Activated T-helper 17 cell treated with anti-CD3 and anti-CD28 coated beads, Interleukin-2, amount 50 U/mL, for 72 hours (primary cell): ENCODE results near the gene ABHD8. TPM values are rescaled to one million over a fixed set of nuclear protein-coding genes. Genes with fewer than 3 reads are reported as not detected.
"Not testable (repeated sequence)": the region's sequence is repeated elsewhere in the genome, so short reads cannot be mapped to it uniquely, and the experiment has no call there.

Experiments
- ATAC-seq: fragments of 150-1000 bp; cut with Tn5 transposase; replicated peaks from 2 replicates; pipeline ENCODE4 v1.10.0; 2021; ENCODE audit warnings: mild to moderate bottlenecking, moderate library complexity
- H3K27ac Mint-ChIP-seq: one replicate; pipeline ENCODE4 v1.8.0; 2022; ENCODE audit warnings: mixed read lengths
- H3K27me3 Mint-ChIP-seq: one replicate; pipeline ENCODE4 v1.8.0; 2022; ENCODE audit warnings: mixed read lengths
- H3K36me3 Mint-ChIP-seq: one replicate; pipeline ENCODE4 v1.8.0; 2022; ENCODE audit warnings: low read depth, mild to moderate bottlenecking, mixed read lengths
- H3K4me1 Mint-ChIP-seq: one replicate; pipeline ENCODE4 v1.8.0; 2022; ENCODE audit warnings: mixed read lengths
- H3K4me3 Mint-ChIP-seq: one replicate; pipeline ENCODE4 v1.8.0; 2022; ENCODE audit warnings: mild to moderate bottlenecking, mixed read lengths
- H3K9me3 Mint-ChIP-seq: one replicate; pipeline ENCODE4 v1.8.0; 2022; ENCODE audit warnings: mixed read lengths
- total RNA-seq, 2 donors: library from RNA; stranded (reverse); gene quantifications; one replicate each; pipeline ENCODE4 v1.2.3, GENCODE V29; 2022

The ABHD8 gene
- total RNA-seq, 2 donors from 2014 or later: 8.0 to 8.5 TPM

DNA sequence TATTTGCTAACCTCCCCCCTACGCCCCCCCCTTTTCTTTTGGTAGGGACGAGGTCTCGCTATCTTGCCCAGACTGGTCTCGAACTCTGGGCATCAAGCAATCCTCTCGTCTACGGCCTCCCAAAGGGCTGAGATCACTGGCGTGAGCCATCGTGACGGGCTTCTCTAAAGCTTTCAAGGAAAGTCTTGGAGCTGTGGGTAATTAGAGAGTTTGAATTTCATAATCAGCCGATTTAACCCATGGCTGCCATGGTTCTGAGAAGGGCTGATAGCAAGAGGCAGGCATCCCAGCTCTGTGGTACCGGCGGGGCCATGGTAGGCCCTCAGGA lies 679 bp upstream of the ABHD8 start:
- no peaks in the 10 kb centered on the region for H3K9me3 Mint-ChIP-seq
- peak overlapping the region; percentile 71 for H3K27ac Mint-ChIP-seq
- no peak for ATAC-seq
- H3K4me3 Mint-ChIP-seq: peak overlapping the region; percentile 73
- no peaks in the 10 kb centered on the region for H3K36me3 Mint-ChIP-seq
- no peaks in the 10 kb centered on the region for H3K27me3 Mint-ChIP-seq
- H3K4me1 Mint-ChIP-seq: peaks cover 5% of the 10 kb centered on the region

GRCh38 chr19:17302391-17303166 lies 646 bp downstream of the ABHD8 start:
- no peak for ATAC-seq
- H3K9me3 Mint-ChIP-seq: no peaks in the 10 kb centered on the region
- H3K27me3 Mint-ChIP-seq: no peaks in the 10 kb centered on the region
- H3K27ac Mint-ChIP-seq: no peak overlapping the region
- peak overlapping the region; percentile 73 for H3K4me3 Mint-ChIP-seq
- no peaks in the 10 kb centered on the region for H3K36me3 Mint-ChIP-seq
- H3K4me1 Mint-ChIP-seq: peaks cover under 1% of the 10 kb centered on the region

- Mint-ChIP-seq H3K4me3 (peak overlapping the region; percentile 73), H3K36me3 (peaks cover 5% of the 10 kb centered on the region), H3K27ac (no peak overlapping the region), H3K4me1 (no peaks in the 10 kb centered on the region), H3K9me3 (no peaks in the 10 kb centered on the region), H3K27me3 (no peaks in the 10 kb centered on the region)
- no peak for ATAC-seq
These were observed 2.1 kb downstream of the ABHD8 start for GRCh38 chr19:17300992-17301619.

- no peak for ATAC-seq
- peaks cover 5% of the 10 kb centered on the region for H3K36me3 Mint-ChIP-seq
- no peaks in the 10 kb centered on the region for H3K4me1 Mint-ChIP-seq
- H3K9me3 Mint-ChIP-seq: no peaks in the 10 kb centered on the region
- no peaks in the 10 kb centered on the region for H3K27me3 Mint-ChIP-seq
- H3K4me3 Mint-ChIP-seq: no peak overlapping the region
- H3K27ac Mint-ChIP-seq: no peak overlapping the region
These were observed 6.2 kb downstream of the ABHD8 start for GRCh38 chr19:17296976-17297375.

- Mint-ChIP-seq H3K4me3 (no peak overlapping the region), H3K27me3 (no peaks in the 10 kb centered on the region), H3K27ac (peak overlapping the region; percentile 76), H3K9me3 (no peaks in the 10 kb centered on the region), H3K36me3 (peaks cover 5% of the 10 kb centered on the region), H3K4me1 (no peaks in the 10 kb centered on the region)
- peak; percentile 43 for ATAC-seq
These were observed 7.0 kb downstream of the ABHD8 start for GRCh38 chr19:17296273-17296672.

GRCh38 chr19:17295551-17295950 lies 7.7 kb downstream of the ABHD8 start:
- H3K27ac Mint-ChIP-seq, H3K9me3 Mint-ChIP-seq, H3K4me1 Mint-ChIP-seq, H3K27me3 Mint-ChIP-seq, H3K4me3 Mint-ChIP-seq, ATAC-seq, H3K36me3 Mint-ChIP-seq: not testable (repeated sequence)

DNA sequence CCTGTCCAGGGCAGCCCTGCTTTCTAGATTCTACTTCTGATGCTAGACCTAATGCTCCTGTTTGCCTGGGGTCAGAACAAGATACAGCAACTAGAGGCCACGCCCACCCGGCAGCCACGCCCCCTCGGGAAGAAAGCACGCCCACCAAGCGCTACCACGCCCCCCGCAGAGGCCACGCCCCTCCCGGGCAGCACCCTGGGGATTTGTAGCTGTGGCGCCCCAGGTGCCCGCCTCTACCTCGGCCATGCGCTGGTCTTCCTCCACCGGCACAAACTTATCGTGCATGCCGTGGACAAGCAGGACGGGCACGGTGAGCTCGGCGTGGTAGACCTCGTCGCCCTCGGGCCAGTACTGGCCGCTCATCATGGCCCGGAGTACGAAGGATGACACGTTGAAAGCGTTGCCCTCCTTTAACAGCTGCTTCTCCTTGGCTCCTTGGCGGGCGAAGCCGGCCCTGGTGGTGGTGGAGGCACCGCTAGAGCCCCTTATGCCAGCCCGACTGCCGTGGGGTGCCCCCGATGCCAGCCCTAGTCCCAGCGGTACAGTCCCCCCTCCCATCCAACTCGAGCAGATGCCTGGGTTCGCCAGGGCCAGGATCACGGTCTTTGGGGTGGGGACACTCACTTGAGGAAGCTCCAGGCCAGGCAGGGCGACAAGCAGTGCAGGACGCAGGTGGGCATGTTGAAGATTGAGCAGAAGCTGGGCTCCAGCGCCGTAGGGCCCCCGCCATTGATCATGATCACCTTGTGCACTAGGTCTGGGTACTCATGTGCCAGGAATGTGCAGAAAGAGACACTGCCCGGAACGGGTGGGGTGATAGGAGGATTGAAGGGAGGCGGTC lies 9.0 kb downstream of the ABHD8 start:
- H3K9me3 Mint-ChIP-seq: no peaks in the 10 kb centered on the region
- no peak overlapping the region for H3K27ac Mint-ChIP-seq
- no peaks in the 10 kb centered on the region for H3K4me1 Mint-ChIP-seq
- no peaks in the 10 kb centered on the region for H3K27me3 Mint-ChIP-seq
- no peak overlapping the region for H3K4me3 Mint-ChIP-seq
- peaks cover 5% of the 10 kb centered on the region for H3K36me3 Mint-ChIP-seq
- no peak for ATAC-seq

DNA sequence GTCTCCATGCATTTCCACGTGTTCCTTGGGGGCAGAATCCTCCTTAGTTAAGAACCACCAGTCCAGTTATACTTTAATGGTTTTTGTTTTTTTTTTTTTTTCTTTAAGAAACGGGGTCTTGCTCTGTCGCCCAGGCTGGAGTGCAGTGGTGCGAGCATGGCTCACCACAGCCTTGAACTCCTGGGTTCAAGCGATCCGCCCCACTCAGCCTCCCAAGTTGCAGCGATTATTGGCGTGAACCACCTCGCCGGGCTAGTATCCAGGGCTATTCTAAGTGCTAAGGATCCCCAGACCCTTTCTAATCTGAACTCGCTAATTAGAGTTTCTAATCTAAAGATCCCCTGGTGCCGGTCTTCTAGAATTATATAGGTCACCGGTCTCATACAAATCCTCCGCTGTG lies 9.6 kb downstream of the ABHD8 start:
- no peak overlapping the region for H3K27ac Mint-ChIP-seq
- no peaks in the 10 kb centered on the region for H3K9me3 Mint-ChIP-seq
- no peaks in the 10 kb centered on the region for H3K4me1 Mint-ChIP-seq
- H3K4me3 Mint-ChIP-seq: no peak overlapping the region
- H3K36me3 Mint-ChIP-seq: peaks cover 5% of the 10 kb centered on the region
- H3K27me3 Mint-ChIP-seq: no peaks in the 10 kb centered on the region
- ATAC-seq: no peak

DNA sequence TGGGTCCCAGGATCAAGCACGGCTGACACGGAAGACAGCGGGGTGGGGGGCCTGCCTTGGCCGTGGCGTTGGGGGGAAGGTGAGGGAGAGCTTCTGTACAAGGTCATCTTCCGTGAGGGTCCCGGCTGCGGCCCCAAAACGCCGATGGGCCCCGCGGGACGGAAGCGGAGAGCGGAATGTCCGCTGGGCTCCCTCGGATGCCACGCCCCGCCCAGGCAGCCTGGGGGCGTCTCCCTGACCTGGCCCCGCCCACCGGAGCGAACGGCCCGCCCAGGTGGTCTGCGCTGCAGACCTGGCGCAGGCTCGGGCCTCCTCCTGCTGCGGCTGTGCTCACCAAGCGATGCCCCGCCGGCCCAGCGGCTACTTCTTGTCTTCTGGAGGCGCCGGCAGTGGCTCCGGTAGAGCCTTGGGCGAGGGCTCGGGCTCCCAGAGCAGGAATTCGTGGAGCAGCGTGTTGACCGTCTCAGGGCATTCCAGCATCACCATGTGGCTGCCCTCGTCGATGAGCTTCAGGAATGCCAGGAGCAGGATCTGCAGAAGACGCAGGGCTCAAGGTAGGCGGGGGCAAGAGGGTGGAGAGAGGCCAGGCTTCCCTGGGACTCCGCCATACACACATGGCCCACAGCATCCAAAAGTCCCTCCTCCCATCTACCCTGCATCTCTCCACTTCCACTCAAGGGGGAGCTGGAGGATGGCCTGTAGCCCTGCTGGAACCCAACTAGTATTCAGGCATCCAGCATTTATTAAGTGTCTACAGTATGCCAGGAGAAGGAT lies 10.7 kb downstream of the ABHD8 start:
- peak; percentile 96 for ATAC-seq
- Mint-ChIP-seq H3K4me3 (peak overlapping the region; percentile 84), H3K9me3 (no peaks in the 10 kb centered on the region), H3K27me3 (no peaks in the 10 kb centered on the region), H3K27ac (peak overlapping the region; percentile 67), H3K36me3 (peaks cover 5% of the 10 kb centered on the region), H3K4me1 (no peaks in the 10 kb centered on the region)

GRCh38 chr19:17289489-17289888 lies 13.7 kb downstream of the ABHD8 start:
- H3K9me3 Mint-ChIP-seq: no peaks in the 10 kb centered on the region
- H3K4me3 Mint-ChIP-seq: no peak overlapping the region
- no peak for ATAC-seq
- H3K36me3 Mint-ChIP-seq: no peaks in the 10 kb centered on the region
- H3K4me1 Mint-ChIP-seq: no peaks in the 10 kb centered on the region
- no peaks in the 10 kb centered on the region for H3K27me3 Mint-ChIP-seq
- H3K27ac Mint-ChIP-seq: no peak overlapping the region

DNA sequence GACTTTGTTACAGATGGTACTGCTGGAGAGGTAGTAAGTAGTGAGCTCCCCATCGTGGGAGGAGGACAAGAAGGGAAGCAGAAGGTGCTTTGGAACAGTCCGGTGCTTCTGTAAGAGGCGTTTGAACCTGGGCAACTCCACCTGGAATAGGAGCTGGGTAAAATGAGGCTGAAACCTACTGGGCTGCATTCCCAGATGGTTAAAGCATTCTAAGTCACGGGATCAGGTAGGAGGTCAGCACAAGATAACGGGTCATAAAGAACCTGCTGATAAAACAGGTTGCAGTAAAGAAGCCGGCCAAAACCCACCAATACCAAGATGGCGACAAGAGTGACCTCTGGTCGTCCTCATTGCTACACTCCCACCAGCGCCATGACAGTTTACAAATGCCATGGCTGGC lies 16.5 kb downstream of the ABHD8 start:
- no peaks in the 10 kb centered on the region for H3K27me3 Mint-ChIP-seq
- H3K4me1 Mint-ChIP-seq: no peaks in the 10 kb centered on the region
- ATAC-seq: no peak
- H3K9me3 Mint-ChIP-seq: no peaks in the 10 kb centered on the region
- H3K27ac Mint-ChIP-seq: no peak overlapping the region
- no peaks in the 10 kb centered on the region for H3K36me3 Mint-ChIP-seq
- H3K4me3 Mint-ChIP-seq: no peak overlapping the region

- no peak for ATAC-seq
- Mint-ChIP-seq H3K4me1 (no peaks in the 10 kb centered on the region), H3K36me3 (no peaks in the 10 kb centered on the region), H3K4me3 (no peak overlapping the region), H3K9me3 (no peaks in the 10 kb centered on the region), H3K27me3 (no peaks in the 10 kb centered on the region), H3K27ac (no peak overlapping the region)
These were observed 17.0 kb downstream of the ABHD8 start for GRCh38 chr19:17286263-17286662.

- Mint-ChIP-seq H3K4me3 (no peak overlapping the region), H3K4me1 (no peaks in the 10 kb centered on the region), H3K27me3 (no peaks in the 10 kb centered on the region), H3K27ac (no peak overlapping the region), H3K36me3 (no peaks in the 10 kb centered on the region), H3K9me3 (no peaks in the 10 kb centered on the region)
- ATAC-seq: no peak
These were observed 17.6 kb downstream of the ABHD8 start for GRCh38 chr19:17285415-17286135.

DNA sequence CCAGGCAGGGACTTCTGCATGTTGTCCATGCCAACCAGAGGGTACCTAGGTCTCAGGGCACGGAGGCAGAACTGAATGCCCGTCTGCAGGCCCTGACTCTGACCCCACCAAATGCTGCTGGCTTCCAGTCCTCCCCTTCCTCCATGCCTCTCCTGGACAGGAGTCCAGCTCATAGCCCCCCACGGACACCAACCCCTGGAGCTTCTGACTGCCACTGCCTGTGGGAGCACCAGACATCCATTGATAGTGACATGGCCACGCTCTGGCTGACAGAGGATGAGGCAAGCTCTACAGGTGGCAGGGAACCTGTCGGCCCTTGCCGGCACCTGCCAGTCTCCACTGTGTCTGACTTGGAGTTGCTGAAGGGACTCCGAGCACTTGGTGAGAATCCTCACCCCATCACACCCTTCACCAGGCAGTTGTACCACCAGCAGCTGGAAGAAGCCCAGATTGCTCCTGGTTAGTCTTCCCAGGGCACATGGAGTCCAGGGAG lies 19.7 kb downstream of the ABHD8 start:
- H3K27me3 Mint-ChIP-seq: no peaks in the 10 kb centered on the region
- no peaks in the 10 kb centered on the region for H3K4me1 Mint-ChIP-seq
- ATAC-seq: no peak
- peaks cover 9% of the 10 kb centered on the region for H3K36me3 Mint-ChIP-seq
- H3K27ac Mint-ChIP-seq: no peak overlapping the region
- H3K9me3 Mint-ChIP-seq: no peaks in the 10 kb centered on the region
- H3K4me3 Mint-ChIP-seq: peak overlapping the region; percentile 84
